Heart right ventricle (tissue), 16 donors: Measurements from ENCODE around the gene SLC26A11. TPM values are rescaled to one million over a fixed set of nuclear protein-coding genes. Genes with fewer than 3 reads are reported as not detected.

Experiments used
- ATAC-seq, 8 donors: fragments of 200-7000 bp; cut with Tn5 transposase; one replicate each; pipeline ENCODE4 v1.9.1; 2020; ENCODE audit warnings: mild to moderate bottlenecking in 8 of 8, moderate library complexity in 8 of 8, moderate number of reproducible peaks in 1 of 8
- DNase-seq, 2 donors: peaks; one replicate each; pipeline ENCODE4 v3.0.0-alpha.2; 2020
- H3K27ac ChIP-seq, 10 donors: fragments of 200-600 bp; sonication (generic) in 2 of 10; one replicate each; pipeline versions ENCODE4 v1.5.0 to v1.8.0; 2020 to 2022; ENCODE audit warnings: mild to moderate bottlenecking in 3 of 10
- H3K27me3 ChIP-seq, 7 donors: fragments of 200-600 bp; one replicate each; pipeline ENCODE4 v1.8.0; 2021 to 2022; ENCODE audit warnings: mild to moderate bottlenecking in 2 of 7
- H3K36me3 ChIP-seq, 9 donors: fragments of 200-600 bp; sonication (generic) in 1 of 9; one replicate each; pipeline versions ENCODE4 v1.5.0 to v1.8.0; 2020 to 2022; ENCODE audit warnings: mild to moderate bottlenecking in 2 of 9
- H3K4me1 ChIP-seq, 9 donors: fragments of 200-600 bp; sonication (generic) in 1 of 9; one replicate each; pipeline versions ENCODE4 v1.5.0 to v1.8.0; 2020 to 2022; ENCODE audit warnings: mild to moderate bottlenecking in 4 of 9
- H3K4me3 ChIP-seq, 10 donors: fragments of 200-600 bp; sonication (generic) in 2 of 10; one replicate each; pipeline versions ENCODE4 v1.5.0 to v1.8.0; 2020 to 2022; ENCODE audit warnings: mild to moderate bottlenecking in 7 of 10, moderate library complexity in 2 of 10
- H3K9me3 ChIP-seq, 11 donors: fragments of 200-600 bp in 10 of 11; sonication (generic) in 2 of 11; one replicate each; pipeline versions ENCODE4 v1.5.0 to v1.8.0; 2013 to 2022; ENCODE audit warnings: mild to moderate bottlenecking in 2 of 11, control low read depth in 1 of 11, moderate library complexity in 1 of 11
- WGBS, 2 donors: extraction: QIAGEN DNeasy Blood & Tissue Kit; methylation state at CpG; one replicate each; pipeline ENCODE4 v1.1.7; 2013; ENCODE audit warnings: inconsistent platforms in 1 of 2; 5-methylcytosine and 5-hydroxymethylcytosine counted together
- intact Hi-C, 10 donors: fragments of 100-400 bp; cut with DNase I; formaldehyde crosslinking; loops; one replicate each; pipeline versions ENCODE4 v1.11.1 to v1.14.2; 2022
- polyA plus RNA-seq, 2 donors: library from polyadenylated mRNA; stranded (reverse); fragments of 200-250 nt; gene quantifications; one replicate each; pipeline ENCODE4 v1.2.3, GENCODE V29; 2013
- total RNA-seq, 10 donors: library from RNA; stranded (reverse); fragmentation: NEBNext Ultra II Directional in 3 of 10; extraction: Animal tissue kit (Norgen Biotek cat#: 25700) in 3 of 10; gene quantifications; one replicate each; pipeline versions ENCODE4 v1.2.1 to v1.2.4, GENCODE V29; 2021 to 2023
- TF ChIP-seq, protein P1 (sequence below), 9 donors: fragments of 200-600 bp; sonication (generic) in 2 of 9; IDR thresholded peaks; one replicate each; pipeline versions ENCODE4 v1.5.0 to v1.8.0; 2021 to 2022; ENCODE audit warnings: antibody characterized with exemption in 9 of 9, mild to moderate bottlenecking in 5 of 9, moderate library complexity in 1 of 9
- donor health status: Arrhythmogenic right ventricular cardiomyopathy.
- donor health status: ischemic (EF 13 %, LVEDD 7.1; RV severe dilation, severe dysfunction).
- donor health status: healthy with polysubstance abuse.
- donor health status: DM: no; HTN: yes; CAD: no.
- donor health status: DM: no; HTN: no; CAD: no.
- donor health status: ischemic (EF 25% LVEDD 6.9; RV normal size, moderate dysfunction).
- donor health status: ischemic (EF 25% LVEDD 5.7; RV mildly dilated, moderate dysfunction).
- donor health status: healthy.
- donor health status: DM: yes; HTN: yes; CAD: no.
- donor health status: Ischemic cardiomyopathy.
- donor health status: ischemic (EF 35%, LVEDD 5.7; RV mildly dilated, moderate dysfunction).
- donor health status: nonischemic (EF 11% LVEDD 7.7; RV severe dilation, severe dysfunction).
- donor health status: DM: yes; HTN: yes; CAD: no.
- donor health status: PGD.
- donor health status: ischemic (EF 29% LVEDD 5.4; RV normal size, mild dysfunction).
- donor health status: nonischemic (EF 23%, LVEDD 6.1; RV moderate dilation, normal function).

The SLC26A11 gene
- total and polyA plus RNA-seq, 12 donors: 3.0 to 8.6 (median 5.1) TPM

GRCh38 chr17:80208050-80208449, 12.2 kb upstream of the SLC26A11 start:
- Histone ChIP-seq H3K27ac (no peak overlapping the region), H3K4me1 (peaks cover 0 to 7% (median 0%) of the 10 kb centered on the region in 9 donors), H3K27me3 (no peaks in the 10 kb centered on the region), H3K9me3 (no peaks in the 10 kb centered on the region), H3K36me3 (peaks cover 0 to 54% (median 19%) of the 10 kb centered on the region in 9 donors), H3K4me3 (no peak overlapping the region)
- ATAC-seq (peak in 1 of 8 donors; percentile 10), DNase-seq (no peak)
- intact Hi-C loops: no loop called here
- WGBS, 2 donors: 95 to 97% methylated on average over 16 of the region's 16 CpGs
- TF ChIP-seq, protein P1, sequence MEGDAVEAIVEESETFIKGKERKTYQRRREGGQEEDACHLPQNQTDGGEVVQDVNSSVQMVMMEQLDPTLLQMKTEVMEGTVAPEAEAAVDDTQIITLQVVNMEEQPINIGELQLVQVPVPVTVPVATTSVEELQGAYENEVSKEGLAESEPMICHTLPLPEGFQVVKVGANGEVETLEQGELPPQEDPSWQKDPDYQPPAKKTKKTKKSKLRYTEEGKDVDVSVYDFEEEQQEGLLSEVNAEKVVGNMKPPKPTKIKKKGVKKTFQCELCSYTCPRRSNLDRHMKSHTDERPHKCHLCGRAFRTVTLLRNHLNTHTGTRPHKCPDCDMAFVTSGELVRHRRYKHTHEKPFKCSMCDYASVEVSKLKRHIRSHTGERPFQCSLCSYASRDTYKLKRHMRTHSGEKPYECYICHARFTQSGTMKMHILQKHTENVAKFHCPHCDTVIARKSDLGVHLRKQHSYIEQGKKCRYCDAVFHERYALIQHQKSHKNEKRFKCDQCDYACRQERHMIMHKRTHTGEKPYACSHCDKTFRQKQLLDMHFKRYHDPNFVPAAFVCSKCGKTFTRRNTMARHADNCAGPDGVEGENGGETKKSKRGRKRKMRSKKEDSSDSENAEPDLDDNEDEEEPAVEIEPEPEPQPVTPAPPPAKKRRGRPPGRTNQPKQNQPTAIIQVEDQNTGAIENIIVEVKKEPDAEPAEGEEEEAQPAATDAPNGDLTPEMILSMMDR (IDR thresholded peaks at IDR 0.05): no peak

GRCh38 chr17:80209765-80210164, 10.5 kb upstream of the SLC26A11 start:
- intact Hi-C loops: loop anchor here in 1 of 10 donors (10.0 kb wide), 1 partner anchor 55 kb away; the partner anchor contains the start of gene RNF213
- no peak for ATAC-seq
- Histone ChIP-seq H3K9me3 (no peaks in the 10 kb centered on the region), H3K36me3 (peaks cover 0 to 71% (median 24%) of the 10 kb centered on the region in 9 donors), H3K27ac (no peak overlapping the region), H3K27me3 (no peaks in the 10 kb centered on the region), H3K4me1 (peaks cover 0 to 18% (median 0%) of the 10 kb centered on the region in 9 donors), H3K4me3 (no peak overlapping the region)
- WGBS, 2 donors: 86 to 96% methylated on average over 12 of the region's 12 CpGs
- TF ChIP-seq, protein P1 (IDR thresholded peaks at IDR 0.05): no peak
- DNase-seq: no peak

DNA sequence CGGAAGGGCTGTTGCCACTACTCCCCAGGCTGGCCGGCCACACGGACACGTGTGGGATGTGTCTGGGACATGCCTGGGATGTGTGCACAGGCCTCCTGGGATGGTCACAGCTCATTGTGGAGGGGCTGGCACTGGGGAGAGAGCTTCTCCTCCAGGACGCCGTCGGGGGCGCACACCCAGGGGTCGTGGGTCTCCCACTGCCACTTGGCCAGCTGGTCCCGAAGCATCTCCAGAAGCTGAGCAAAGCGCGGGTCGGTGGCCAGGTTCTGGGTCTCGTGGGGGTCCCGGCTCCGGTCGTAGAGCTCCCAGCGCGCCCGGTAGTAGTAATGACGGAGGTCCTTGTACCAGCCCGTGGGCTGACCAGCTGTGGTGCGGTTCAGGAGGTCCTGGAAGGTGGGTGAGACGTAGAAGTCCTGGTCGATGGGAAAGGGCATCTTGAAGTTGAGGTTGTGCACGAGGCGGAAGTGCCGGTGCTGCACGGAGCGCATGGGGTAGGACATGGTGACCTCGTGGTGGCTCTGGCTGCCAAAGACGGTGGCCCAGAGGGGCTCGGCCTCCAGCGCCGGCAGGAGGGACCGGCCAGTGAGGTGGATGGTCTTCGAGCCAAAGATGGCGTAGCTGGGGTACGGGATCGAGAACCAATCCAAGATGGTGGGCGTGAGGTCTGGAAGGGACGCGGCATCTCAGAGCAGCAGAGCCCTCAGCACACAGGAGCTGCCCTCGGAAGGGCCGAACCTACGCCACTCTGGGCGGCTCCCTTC, 9.7 kb upstream of the SLC26A11 start:
- WGBS, 2 donors: 95 to 96% methylated on average over 47 of the region's 47 CpGs
- TF ChIP-seq, protein P1 (IDR thresholded peaks at IDR 0.05): no peak
- Histone ChIP-seq H3K27me3 (no peaks in the 10 kb centered on the region), H3K27ac (no peak overlapping the region), H3K9me3 (no peaks in the 10 kb centered on the region), H3K36me3 (peaks cover 0 to 79% (median 25%) of the 10 kb centered on the region in 9 donors), H3K4me1 (peaks cover 0 to 18% (median 0%) of the 10 kb centered on the region in 9 donors), H3K4me3 (no peak overlapping the region)
- ATAC-seq (peak in 1 of 8 donors; percentile 19), DNase-seq (no peak)
- intact Hi-C loops: loop anchor here in 2 of 10 donors (1.0 to 10.0 kb wide), 2 partner anchors 34 to 54 kb away; partner anchors contain the start of gene RNF213 (in 1 of the 2)

GRCh38 chr17:80212109-80212508, 8.1 kb upstream of the SLC26A11 start:
- intact Hi-C loops: loop anchor here in 1 of 10 donors (10.0 kb wide), 1 partner anchor 53 kb away; the partner anchor contains the start of gene RNF213
- Histone ChIP-seq H3K27me3 (no peaks in the 10 kb centered on the region), H3K27ac (no peak overlapping the region), H3K4me3 (no peak overlapping the region), H3K9me3 (no peaks in the 10 kb centered on the region), H3K4me1 (peaks cover 0 to 13% (median 0%) of the 10 kb centered on the region in 9 donors), H3K36me3 (peaks cover 0 to 92% (median 33%) of the 10 kb centered on the region in 9 donors)
- TF ChIP-seq, protein P1 (IDR thresholded peaks at IDR 0.05): no peak
- ATAC-seq (no peak), DNase-seq (no peak)
- WGBS, 2 donors: 91 to 95% methylated on average over 22 of the region's 22 CpGs
